GM19099 (cell line): Measurements from ENCODE around the gene PLPPR4.

Experiments used
- POLR2A ChIP-seq: IDR thresholded peaks from 3 replicates; pipeline ENCODE4 v1.6.1; 2011; ENCODE audit warnings: low read depth; ENCODE audit not compliant: insufficient read length; ENCODE audit errors: extremely low read depth

Gene PLPPR4

DNA sequence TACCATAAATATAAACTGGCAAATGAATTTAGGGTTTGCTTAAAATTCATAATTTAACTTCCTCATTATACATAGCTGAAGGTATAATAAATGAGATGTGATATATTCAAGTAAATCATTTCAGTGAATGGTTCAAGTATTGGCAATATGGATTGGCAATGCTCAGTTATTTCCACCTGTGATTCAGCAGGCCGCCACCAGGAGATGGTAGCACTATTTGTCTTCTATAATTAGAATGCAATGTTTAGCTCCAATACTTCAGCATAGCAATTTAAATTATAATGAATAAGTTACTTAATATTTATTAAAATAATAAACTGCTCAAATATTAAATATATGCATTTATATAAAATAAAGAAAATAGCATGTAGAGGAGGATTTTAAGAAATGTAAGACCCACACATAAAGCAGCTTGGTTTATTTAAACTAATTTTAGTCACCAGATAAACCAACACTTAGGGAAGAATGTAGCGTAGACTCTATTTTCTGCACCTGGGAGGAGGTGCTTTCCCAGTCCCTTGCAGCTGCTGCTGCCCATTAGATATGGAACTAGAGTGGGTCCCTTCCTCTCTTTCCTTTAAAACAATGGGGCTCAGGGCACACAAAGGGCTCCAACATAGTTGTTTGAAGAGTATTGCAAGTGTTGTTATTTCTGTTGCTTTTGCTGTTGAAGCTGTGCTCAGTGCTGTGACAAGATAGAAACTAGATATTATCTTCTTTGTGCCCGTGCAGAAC, 62.1 kb downstream of the PLPPR4 start:
- no peak for TF ChIP-seq POLR2A

DNA sequence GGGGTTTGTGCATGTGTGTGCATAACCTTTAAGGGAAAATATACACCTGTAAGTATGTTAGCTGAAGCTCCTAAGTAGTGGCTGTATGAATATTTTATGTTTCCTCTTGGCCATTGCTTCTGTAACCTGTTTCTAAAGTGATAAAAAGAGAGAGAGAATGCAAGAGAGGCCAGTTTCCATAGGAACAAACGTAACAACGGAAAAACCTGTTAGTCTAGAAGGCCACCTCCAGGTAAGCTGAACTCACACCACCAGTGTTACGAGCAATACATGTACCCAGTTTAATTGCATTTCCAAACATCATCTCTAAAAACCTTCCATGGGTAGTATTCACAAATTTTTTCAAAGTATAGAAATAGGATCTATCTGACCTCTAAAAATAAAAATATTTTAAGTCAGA, 63.1 kb downstream of the PLPPR4 start:
- no peak for TF ChIP-seq POLR2A

- TF ChIP-seq POLR2A, result no peak
Measured at GRCh38 chr1:99328171-99328570, 63.9 kb downstream of the PLPPR4 start.

GRCh38 chr1:99331083-99331482, 66.8 kb downstream of the PLPPR4 start:
- no peak for TF ChIP-seq POLR2A

DNA sequence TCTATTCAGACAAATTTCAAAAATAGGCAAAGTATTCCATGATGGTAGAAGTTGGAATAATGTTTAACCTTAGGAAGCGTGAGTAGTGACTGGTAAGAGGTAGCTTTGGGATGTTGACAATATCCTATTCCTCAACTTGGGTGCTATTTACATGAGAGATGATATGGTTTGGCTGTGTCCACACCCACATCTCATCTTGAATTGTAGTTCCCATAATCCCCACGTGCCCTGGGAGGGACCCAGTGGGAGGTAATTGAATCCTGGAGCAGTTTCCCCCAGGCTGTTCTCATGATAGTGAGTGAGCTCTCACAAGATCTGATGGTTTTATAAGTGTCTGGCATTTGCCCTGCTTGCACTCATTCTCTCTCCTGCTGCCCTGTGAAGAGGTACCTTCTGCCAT, 67.3 kb downstream of the PLPPR4 start:
- TF ChIP-seq POLR2A, result no peak

DNA sequence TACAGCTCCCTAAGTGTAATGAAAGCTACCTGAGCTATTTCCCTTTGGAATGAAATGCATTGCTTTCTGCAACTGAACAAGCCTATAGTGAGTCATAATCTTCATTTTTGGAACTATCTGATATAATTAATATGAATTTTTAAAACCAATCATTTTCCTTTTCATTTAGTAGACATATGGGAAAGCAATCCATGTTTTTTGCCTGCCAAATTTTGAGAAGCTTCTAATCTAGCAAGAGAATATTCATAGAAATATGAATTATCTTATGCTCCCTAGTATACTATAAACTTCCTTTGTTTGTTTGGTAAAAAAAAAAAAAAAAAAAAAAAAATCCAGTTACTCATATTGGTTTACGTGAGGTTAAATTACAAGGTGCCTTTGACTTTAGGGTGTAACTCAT, 68.3 kb downstream of the PLPPR4 start:
- TF ChIP-seq POLR2A, result no peak

DNA sequence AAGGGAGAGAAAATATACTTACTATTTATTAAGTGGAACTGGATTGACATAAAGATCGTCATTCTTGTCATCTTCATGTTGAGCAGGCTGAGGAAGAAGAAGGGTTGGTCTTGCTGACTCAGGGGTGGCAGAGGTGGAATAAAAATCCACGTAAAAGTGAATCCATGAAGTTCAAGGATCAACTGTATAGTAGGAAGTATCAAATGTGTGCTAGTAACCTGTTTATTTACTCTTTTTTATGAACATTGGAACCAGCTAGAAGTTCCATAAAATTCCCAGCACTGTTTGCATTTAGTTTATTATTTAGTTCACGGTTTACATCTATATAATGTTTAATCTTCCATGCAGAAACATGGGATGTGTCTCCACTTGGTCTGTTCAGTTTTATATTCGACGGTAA, 70.7 kb downstream of the PLPPR4 start:
- no peak for TF ChIP-seq POLR2A

DNA sequence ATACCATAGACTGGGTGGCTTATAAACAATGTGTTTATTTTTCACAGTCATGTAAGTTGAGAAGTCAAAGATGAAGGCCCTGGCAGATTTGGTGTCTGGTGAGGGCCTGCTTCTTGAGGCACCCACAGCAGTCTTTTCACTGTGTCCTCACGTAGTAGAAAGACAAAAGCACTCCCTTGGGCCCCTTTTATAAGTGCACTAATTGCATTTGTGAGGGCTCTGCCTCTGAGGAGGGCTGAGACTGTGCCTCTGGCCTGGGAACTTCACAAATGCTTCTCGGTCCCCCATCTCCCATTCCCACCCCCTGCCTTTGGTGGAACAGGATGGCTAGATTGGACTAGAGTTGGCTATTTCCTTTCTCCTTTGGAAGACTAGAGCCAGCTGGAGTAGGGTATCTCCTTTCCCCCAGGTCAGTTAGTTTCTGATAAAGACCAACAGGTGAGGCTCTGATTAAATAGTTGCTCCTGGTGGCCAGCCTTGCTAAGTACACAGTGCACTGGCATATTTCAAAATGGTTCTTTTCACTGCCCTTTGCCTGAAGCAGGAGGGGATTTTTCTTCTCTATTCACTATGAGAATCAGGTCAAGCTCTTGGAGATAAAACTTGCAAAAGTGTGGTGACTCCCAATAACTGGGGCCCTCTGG, 82.9 kb downstream of the PLPPR4 start:
- TF ChIP-seq POLR2A, result no peak

DNA sequence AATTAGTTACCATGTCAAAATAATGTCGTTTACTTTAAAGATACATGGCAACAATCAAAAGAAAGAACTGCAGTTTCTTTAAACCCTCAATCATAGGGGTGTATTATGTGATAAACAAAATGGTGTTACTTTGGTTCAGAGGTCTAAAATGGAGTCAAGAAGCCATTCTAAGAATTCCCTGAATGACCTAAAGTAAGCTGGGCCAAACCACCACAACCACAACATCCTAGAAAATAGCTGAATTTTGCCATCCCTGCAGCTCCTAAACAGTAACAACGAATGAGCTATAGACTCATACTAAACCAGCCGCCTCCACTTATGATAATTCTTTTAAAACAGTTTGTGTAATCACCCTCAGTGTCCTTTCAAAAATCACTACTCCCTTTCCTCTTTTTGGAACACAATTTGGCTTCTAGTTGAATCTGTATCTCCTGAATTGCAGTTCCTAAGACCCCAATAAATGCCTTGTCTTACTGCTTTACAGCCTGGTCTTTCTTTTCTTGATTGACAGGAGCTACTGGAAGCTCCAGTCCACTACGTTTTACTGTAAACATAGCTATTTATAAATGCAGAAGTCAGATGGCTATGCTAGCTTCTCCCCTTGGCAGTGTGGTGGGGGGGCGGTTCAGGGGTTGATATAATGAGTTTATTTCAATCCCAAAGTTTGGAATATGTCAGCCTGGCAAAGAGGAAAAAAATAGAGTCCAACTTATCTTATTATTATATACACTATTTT, 84.3 kb downstream of the PLPPR4 start:
- TF ChIP-seq POLR2A, result no peak

DNA sequence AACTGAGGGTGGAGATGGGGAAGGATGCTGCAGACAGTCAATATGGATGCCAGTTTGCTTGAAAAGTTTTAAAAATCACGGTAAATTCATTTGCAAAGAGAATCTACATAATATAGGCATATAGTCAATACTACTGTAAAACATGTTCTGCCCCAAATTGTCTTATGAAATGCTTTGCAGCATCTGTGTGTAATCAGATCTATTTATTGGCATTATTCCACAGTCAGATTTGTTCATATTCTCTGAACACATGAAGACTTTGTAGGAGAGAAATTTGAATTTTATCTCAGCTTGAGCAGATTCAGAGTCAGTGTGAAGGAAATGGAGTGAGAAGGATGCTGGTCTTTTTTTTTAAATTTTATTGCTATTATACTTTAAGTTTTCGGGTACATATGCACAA, 88.5 kb downstream of the PLPPR4 start:
- TF ChIP-seq POLR2A, result no peak

DNA sequence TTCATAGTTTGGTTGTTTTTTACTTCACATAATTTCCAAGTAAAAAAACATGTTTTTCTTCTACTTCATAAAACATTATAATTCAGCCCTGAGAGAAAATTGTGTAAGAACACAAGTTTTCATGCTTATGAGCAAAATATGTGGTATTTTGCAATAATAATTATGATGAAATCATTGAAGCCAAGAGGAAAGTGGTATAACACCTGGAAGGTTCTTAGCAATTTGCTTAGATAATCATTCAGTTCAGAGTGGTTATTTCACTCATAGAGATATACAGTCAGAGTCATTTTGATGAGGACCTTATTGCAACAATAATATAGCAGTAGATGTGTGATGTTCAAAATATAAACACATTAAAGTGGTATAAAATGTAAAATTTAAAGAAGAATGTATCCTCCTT, 94.5 kb downstream of the PLPPR4 start:
- TF ChIP-seq POLR2A, result no peak
